Myocyte (in vitro differentiated cells): ENCODE results near the gene FUT4. TPM values are rescaled to one million over a fixed set of nuclear protein-coding genes. Genes with fewer than 3 reads are reported as not detected.

Source experiments
- total RNA-seq: library from RNA; depleted of rRNA; stranded (reverse); fragments of >200 nt; gene quantifications from 2 replicates; pipeline ENCODE4 v1.2.3, GENCODE V29; 2014

The FUT4 gene
- total RNA-seq, 1 donor from 2014 or later: 4.0 TPM

Other genes with a start within 250 kb of the FUT4 start
- gene IZUMO1R, start 239.3 kb upstream of the FUT4 start, total RNA-seq: not detected in 2 replicates
- gene GPR83, start 142.5 kb upstream of the FUT4 start, total RNA-seq: 0.05 TPM in 1 of 2 replicates, not detected in the other
- gene MRE11, start 50.1 kb upstream of the FUT4 start, total RNA-seq: 12.1 and 13.2 TPM in 2 replicates
- gene ANKRD49, start 49.9 kb upstream of the FUT4 start, total RNA-seq: 12.4 and 12.5 TPM in 2 replicates
- gene C11orf97, start 31.5 kb upstream of the FUT4 start, total RNA-seq: not detected in 2 replicates
- gene PIWIL4, start 23.4 kb downstream of the FUT4 start, total RNA-seq: 0.72 and 0.73 TPM in 2 replicates
- 69.4 and 77.3 TPM in 2 replicates for gene AMOTL1, start 224.4 kb downstream of the FUT4 start, total RNA-seq